Esophagus muscularis mucosa (tissue), 4 donors: ENCODE results near the gene STRN. TPM values are rescaled to one million over a fixed set of nuclear protein-coding genes. Genes with fewer than 3 reads are reported as not detected.
"Not testable (repeated sequence)": the region's sequence is repeated elsewhere in the genome, so short reads cannot be mapped to it uniquely, and the experiment has no call there.

ENCODE experiments used
- DNase-seq: peaks from one replicate; pipeline ENCODE4 v3.0.0-alpha.2; 2017; ENCODE audit errors: extremely low spot score
- H3K27ac ChIP-seq, 4 donors: fragments of 200-600 bp; sonication (generic); replicated peaks in 1 of 4; 1 replicate in 3 of 4; 2 replicates in 1 of 4; pipeline ENCODE4 v1.5.1; 2016 to 2019; ENCODE audit warnings: mild to moderate bottlenecking in 1 of 4
- H3K27me3 ChIP-seq, 4 donors: fragments of 200-600 bp; sonication (generic); one replicate each; pipeline versions ENCODE4 v1.5.1 to v1.6.0; 2016 to 2019
- H3K36me3 ChIP-seq, 4 donors: fragments of 200-600 bp; sonication (generic); one replicate each; pipeline ENCODE4 v1.5.1; 2016 to 2019
- H3K4me1 ChIP-seq, 4 donors: fragments of 200-600 bp; sonication (generic); one replicate each; pipeline ENCODE4 v1.5.1; 2016 to 2019
- H3K4me3 ChIP-seq, 4 donors: fragments of 200-600 bp; sonication (generic); 1 replicate in 2 of 4; 2 replicates in 2 of 4; pipeline ENCODE4 v1.5.1; 2016 to 2019; ENCODE audit warnings: mild to moderate bottlenecking in 4 of 4, moderate library complexity in 1 of 4
- H3K9me3 ChIP-seq, 4 donors: fragments of 200-600 bp; sonication (generic); 1 replicate in 3 of 4; 2 replicates in 1 of 4; pipeline ENCODE4 v1.5.1; 2016 to 2019
- EP300 ChIP-seq: sonication (generic); formaldehyde crosslinking; IDR thresholded peaks from one replicate; pipeline ENCODE4 v1.6.1; 2017; ENCODE audit warnings: antibody characterized with exemption
- POLR2A ChIP-seq: fragments of 450-650 bp; IDR thresholded peaks from one replicate; pipeline ENCODE4 v1.6.1; 2017; ENCODE audit warnings: antibody characterized with exemption, moderate library complexity, mild to moderate bottlenecking, low read depth
- POLR2AphosphoS5 ChIP-seq, 2 donors: sonication (generic); formaldehyde crosslinking; IDR thresholded peaks; one replicate each; pipeline ENCODE4 v1.6.1; 2017; ENCODE audit warnings: antibody characterized with exemption in 2 of 2
- WGBS: methylation state at CpG from one replicate; pipeline ENCODE4 v1.1.5; 2018; 5-methylcytosine and 5-hydroxymethylcytosine counted together
- intact Hi-C: fragments of 100-400 bp; cut with DNase I; formaldehyde crosslinking; loops from one replicate; pipeline ENCODE4 v1.15.1; 2023
- total RNA-seq, 4 donors: library from RNA; depleted of rRNA; stranded (reverse); fragments of >200 nt; gene quantifications; one replicate each; pipeline versions ENCODE4 v1.1.0 to v1.2.1, GENCODE V29; 2016
- TF ChIP-seq, protein P1 (sequence below), 3 experiments: fragments of 200-600 bp in 2 of 3; fragments of 450-650 bp in 1 of 3; sonication (generic) in 2 of 3; IDR thresholded peaks; one replicate each; pipeline ENCODE4 v1.5.1; 2017 to 2019; ENCODE audit warnings: antibody characterized with exemption in 3 of 3, mild to moderate bottlenecking in 2 of 3, moderate library complexity in 1 of 3

The STRN gene
- total RNA-seq, 4 donors from 2014 or later = 17.6 to 21.8 (median 20.0) TPM

DNA sequence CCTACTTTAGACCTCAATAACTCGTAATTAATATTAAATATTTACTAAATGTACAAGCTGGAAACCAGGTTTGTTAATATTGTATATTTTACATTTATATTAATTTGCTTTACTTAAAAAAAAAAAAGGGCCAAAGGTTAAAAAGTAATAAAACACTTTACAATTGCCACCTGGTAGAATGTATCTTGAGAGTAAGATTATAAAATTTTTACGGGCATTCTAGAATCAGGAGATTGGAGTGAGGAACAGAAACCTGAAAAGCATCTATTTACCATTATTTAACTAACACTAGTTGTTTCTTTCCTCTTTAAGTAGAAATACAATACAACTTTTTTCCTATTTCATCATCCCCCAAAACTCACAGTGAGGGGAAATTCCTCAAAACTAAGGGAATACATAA is 15.6 kb upstream of the STRN start:
- H3K27ac ChIP-seq = no peak overlapping the region

DNA sequence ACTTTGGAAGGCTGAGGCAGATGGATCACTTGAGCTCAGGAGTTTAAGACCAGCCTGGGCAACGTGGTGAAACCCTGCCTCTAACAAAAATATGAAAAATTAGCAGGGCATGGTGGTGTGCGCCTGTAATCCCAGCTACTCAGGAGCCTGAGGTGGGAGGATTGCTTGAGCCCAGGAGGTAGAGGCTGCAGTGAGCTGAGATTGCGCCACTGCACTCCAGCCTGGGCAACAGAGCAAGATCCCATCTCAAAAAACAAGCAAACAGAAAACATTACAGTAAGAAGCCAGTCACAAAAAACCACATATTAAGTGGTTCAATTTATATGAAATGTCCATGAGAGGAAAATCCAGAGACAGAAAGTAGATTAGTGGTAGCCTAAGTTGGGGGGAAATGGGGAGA is 12.7 kb upstream of the STRN start:
- H3K4me1 ChIP-seq, H3K9me3 ChIP-seq, H3K4me3 ChIP-seq, H3K27me3 ChIP-seq, H3K27ac ChIP-seq, DNase-seq, intact Hi-C loops: not testable (repeated sequence)
- WGBS = 90% methylated on average over 3 of the region's 3 CpGs
- peaks cover 5 to 43% (median 22%) of the 10 kb centered on the region in 4 donors for H3K36me3 ChIP-seq

More for the DNA sequence above, 15.6 kb upstream of the STRN start:
- intact Hi-C loops = no loop called here
- WGBS = 92% methylated on average over 2 of the region's 2 CpGs
- Histone ChIP-seq H3K4me1 (no peaks in the 10 kb centered on the region), H3K9me3 (peaks cover 0 to 4% (median 0%) of the 10 kb centered on the region in 4 donors), H3K36me3 (peaks cover 5 to 57% (median 28%) of the 10 kb centered on the region in 4 donors), H3K27me3 (no peaks in the 10 kb centered on the region), H3K4me3 (no peak overlapping the region)
- TF ChIP-seq POLR2A = no peak
- TF ChIP-seq, protein P1, sequence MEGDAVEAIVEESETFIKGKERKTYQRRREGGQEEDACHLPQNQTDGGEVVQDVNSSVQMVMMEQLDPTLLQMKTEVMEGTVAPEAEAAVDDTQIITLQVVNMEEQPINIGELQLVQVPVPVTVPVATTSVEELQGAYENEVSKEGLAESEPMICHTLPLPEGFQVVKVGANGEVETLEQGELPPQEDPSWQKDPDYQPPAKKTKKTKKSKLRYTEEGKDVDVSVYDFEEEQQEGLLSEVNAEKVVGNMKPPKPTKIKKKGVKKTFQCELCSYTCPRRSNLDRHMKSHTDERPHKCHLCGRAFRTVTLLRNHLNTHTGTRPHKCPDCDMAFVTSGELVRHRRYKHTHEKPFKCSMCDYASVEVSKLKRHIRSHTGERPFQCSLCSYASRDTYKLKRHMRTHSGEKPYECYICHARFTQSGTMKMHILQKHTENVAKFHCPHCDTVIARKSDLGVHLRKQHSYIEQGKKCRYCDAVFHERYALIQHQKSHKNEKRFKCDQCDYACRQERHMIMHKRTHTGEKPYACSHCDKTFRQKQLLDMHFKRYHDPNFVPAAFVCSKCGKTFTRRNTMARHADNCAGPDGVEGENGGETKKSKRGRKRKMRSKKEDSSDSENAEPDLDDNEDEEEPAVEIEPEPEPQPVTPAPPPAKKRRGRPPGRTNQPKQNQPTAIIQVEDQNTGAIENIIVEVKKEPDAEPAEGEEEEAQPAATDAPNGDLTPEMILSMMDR (IDR thresholded peaks at IDR 0.05) = no peak
- TF ChIP-seq EP300 = no peak
- TF ChIP-seq POLR2AphosphoS5 (IDR thresholded peaks at IDR 0.05) = no peak
- no peak for DNase-seq

DNA sequence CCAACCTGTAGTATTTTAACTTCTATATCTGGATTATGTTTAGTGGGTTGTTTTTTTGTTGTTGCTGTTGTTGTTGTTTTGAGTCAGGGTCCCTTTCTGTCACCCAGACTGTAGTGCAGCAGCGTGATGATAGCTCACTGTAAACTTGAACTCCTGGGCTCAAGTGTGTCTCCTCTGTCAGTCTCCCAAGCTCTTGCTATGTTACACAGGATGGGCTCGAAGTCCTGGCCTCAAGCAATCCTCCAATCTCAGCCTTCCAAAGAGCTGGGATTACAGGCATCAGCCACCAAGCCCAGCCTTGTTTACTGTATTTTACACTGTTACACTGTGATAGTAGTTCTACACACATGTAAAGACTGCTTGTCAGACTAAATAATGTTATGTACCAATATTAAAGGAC is 9.7 kb upstream of the STRN start:
- no peak overlapping the region for H3K4me3 ChIP-seq
- H3K27ac ChIP-seq = no peak overlapping the region
- H3K4me1 ChIP-seq = no peaks in the 10 kb centered on the region
- H3K9me3 ChIP-seq = peaks cover 0 to 4% (median 0%) of the 10 kb centered on the region in 4 donors
- DNase-seq = no peak
- 100% methylated on average over 2 of the region's 2 CpGs for WGBS
- peaks cover 5 to 25% (median 13%) of the 10 kb centered on the region in 4 donors for H3K36me3 ChIP-seq
- intact Hi-C loops = no loop called here
- TF ChIP-seq POLR2AphosphoS5 (IDR thresholded peaks at IDR 0.05) = no peak
- TF ChIP-seq POLR2A = no peak
- TF ChIP-seq EP300 = no peak
- TF ChIP-seq, protein P1 (IDR thresholded peaks at IDR 0.05) = no peak
- no peaks in the 10 kb centered on the region for H3K27me3 ChIP-seq

DNA sequence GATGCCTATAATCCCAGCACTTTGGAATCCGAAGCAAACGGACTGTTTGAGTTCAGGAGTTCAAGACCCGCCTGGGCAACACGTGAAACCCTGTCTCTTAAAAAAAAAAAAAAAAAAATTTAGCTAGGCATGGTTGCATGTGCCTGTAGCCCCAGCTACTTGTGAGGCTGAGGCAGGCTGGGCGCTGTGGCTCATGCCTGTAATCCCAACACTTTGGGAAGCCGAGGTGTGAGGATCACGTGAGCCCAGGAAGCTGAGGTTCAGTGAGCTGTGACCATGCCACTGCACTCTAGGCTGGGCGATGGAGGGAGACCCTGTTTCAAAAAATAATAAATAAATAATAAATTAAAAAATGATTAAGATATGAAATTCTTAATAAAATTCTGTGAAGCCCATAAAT is 9.0 kb upstream of the STRN start:
- Histone ChIP-seq H3K4me3 (no peak overlapping the region), H3K36me3 (peaks cover 5 to 20% (median 10%) of the 10 kb centered on the region in 4 donors), H3K27ac (no peak overlapping the region), H3K27me3 (no peaks in the 10 kb centered on the region), H3K9me3 (peaks cover 0 to 4% (median 0%) of the 10 kb centered on the region in 4 donors), H3K4me1 (no peaks in the 10 kb centered on the region)
- 92% methylated on average over 8 of the region's 8 CpGs for WGBS
- intact Hi-C loops = no loop called here
- DNase-seq = no peak
- TF ChIP-seq POLR2AphosphoS5 (IDR thresholded peaks at IDR 0.05) = no peak
- no peak for TF ChIP-seq EP300
- TF ChIP-seq POLR2A = no peak
- TF ChIP-seq, protein P1 (IDR thresholded peaks at IDR 0.05) = no peak

DNA sequence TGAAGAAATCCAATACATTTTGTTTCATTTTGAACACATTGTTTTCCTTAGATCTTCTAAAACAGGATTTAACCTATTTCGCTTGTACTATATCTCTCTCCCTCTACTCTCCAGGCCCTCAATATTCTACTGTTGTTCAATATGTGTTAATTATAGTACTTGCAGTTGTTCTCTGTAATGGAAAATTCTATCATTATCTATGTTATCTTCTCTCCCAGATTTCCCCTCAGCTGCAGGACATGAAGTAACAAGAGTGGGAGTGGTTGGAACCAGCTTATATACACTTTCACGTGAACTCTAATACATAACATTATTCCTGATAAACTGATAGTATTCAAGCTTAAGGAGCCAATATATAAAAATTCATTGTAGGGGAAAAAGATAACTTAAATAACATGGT is 7.0 kb upstream of the STRN start:
- whole genome bisulfite sequencing = 82% methylated on average over 2 of the region's 2 CpGs
- intact Hi-C loops = no loop called here
- H3K27me3 ChIP-seq = no peaks in the 10 kb centered on the region
- no peaks in the 10 kb centered on the region for H3K4me1 ChIP-seq
- H3K9me3 ChIP-seq = peaks cover 0 to 1% (median 0%) of the 10 kb centered on the region in 4 donors
- TF ChIP-seq POLR2A (no peak), EP300 (no peak)
- no peak overlapping the region for H3K27ac ChIP-seq
- DNase-seq = no peak
- peaks cover 0 to under 1% (median 0%) of the 10 kb centered on the region in 4 donors for H3K36me3 ChIP-seq
- H3K4me3 ChIP-seq = no peak overlapping the region

DNA sequence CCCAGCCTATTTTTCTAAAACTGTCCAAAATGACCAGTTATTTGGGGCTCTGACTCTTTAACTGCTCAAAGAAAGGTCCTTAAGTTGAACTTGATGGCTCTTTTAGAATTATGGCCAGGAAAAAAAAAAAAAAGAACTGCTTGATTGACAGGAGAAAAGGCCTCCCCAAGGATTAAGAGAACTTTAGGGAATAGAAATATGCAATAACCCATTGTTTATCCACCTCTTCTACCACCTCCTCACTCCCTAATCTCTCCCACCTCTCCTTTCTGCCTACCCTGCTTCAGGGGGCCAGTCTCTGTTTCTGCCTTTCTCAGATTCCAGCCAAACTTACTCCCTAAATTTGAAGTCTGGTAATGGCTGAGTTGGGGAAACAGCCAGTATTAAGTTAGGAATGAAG is 5.7 kb upstream of the STRN start:
- no peak for TF ChIP-seq POLR2AphosphoS5 (IDR thresholded peaks at IDR 0.05)
- TF ChIP-seq POLR2A = no peak
- TF ChIP-seq, protein P1 (IDR thresholded peaks at IDR 0.05) = no peak
- TF ChIP-seq EP300 = no peak
- Histone ChIP-seq H3K9me3 (no peaks in the 10 kb centered on the region), H3K27ac (no peak overlapping the region), H3K27me3 (no peaks in the 10 kb centered on the region), H3K36me3 (no peaks in the 10 kb centered on the region), H3K4me1 (peaks cover 0 to 7% (median 5%) of the 10 kb centered on the region in 4 donors), H3K4me3 (no peak overlapping the region)
- DNase-seq = no peak
- intact Hi-C loops = no loop called here
